HK-2 (cell line): ENCODE results near the gene EIF4EBP2.

Experiments used
- DNase-seq: peaks from one replicate; pipeline ENCODE4 v3.0.0-alpha.2; 2018; ENCODE audit not compliant: unreplicated experiment

The EIF4EBP2 gene

GRCh38 chr10:70461397-70462348 is 57.7 kb downstream of the EIF4EBP2 start:
- DNase-seq = peak; percentile 55

GRCh38 chr10:70462349-70462984 is 58.5 kb downstream of the EIF4EBP2 start:
- DNase-seq = no peak

DNA sequence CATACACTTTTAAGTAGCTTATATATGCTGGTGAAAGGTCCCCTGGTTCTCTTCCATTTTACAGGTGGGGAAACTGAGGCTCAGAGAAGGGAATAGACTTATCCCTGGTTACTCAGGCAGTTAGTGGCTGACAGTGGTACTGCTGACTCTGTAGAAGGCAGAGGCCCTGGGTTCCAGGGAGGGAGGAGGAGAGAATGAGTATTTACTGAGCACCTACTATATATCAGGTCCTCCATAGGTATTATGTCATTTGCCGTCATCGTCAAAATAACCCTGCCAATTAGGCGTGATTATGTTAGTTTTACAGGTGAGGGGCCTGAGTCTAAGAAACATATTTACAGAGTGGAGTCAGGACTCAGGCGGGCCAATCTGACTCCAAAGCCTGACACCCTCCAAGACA is 61.3 kb downstream of the EIF4EBP2 start:
- no peak for DNase-seq

DNA sequence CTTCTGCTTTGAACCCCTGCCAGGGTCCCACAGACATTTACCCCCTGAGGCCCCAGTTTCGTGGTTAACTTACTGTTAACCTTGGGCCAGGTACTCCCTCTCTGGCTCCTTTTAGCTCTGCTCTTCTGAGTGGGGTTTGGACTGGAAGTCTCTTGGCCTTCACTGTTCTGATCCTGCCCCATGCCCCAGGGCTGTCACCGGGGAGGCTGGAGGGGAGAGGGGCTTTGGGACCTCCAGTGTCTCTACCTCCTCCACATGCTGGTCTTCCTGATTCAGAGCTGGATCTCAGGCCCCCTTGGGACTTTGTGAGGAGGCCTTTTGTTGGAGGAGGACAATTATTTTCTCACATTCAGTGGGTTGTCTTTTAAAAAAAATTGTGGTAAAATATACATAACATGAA is 61.9 kb downstream of the EIF4EBP2 start:
- DNase-seq = no peak

- DNase-seq = no peak
Observed at GRCh38 chr10:70466951-70467350, 63.0 kb downstream of the EIF4EBP2 start.

- no peak for DNase-seq
Observed at GRCh38 chr10:70472799-70473454, 69.0 kb downstream of the EIF4EBP2 start.

- DNase-seq = no peak
Observed at GRCh38 chr10:70474780-70475179, 70.8 kb downstream of the EIF4EBP2 start.

- peak; percentile 35 for DNase-seq
Observed at GRCh38 chr10:70475661-70476060, 71.7 kb downstream of the EIF4EBP2 start.

- DNase-seq = no peak
Observed at GRCh38 chr10:70476249-70477035, 72.5 kb downstream of the EIF4EBP2 start.

DNA sequence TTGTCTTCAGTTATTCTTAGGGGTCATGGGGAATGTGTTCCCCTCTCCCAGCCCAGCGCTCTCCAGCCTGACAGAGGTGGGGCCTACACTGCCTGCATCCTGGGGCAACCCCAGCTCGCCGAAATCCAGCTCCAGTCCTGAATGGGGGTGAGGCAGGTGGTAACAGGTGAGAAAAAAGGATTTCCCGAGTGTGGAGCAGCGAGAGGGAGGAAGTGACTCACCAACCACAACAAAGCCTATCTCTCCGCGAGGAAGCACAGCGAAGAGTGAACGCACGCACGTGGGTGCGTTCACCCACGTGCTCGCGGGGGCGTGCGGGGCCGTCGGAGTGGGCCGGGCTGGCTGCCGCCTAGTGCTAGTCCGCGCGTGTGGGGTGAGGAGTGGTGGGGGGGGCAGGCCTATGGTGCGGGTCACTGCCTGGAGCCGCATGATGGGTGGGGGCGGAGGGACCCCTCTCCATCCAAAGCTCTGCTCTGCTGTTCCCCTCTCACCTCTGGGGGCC is 73.8 kb downstream of the EIF4EBP2 start:
- DNase-seq = peak; percentile 49
